GM18505 (cell line): ENCODE data around the gene SRGAP3.
A peak's percentile ranks its signal among the peaks of the same experiment; 100 is the strongest.

Experiments
- ATAC-seq: cut with Tn5 transposase; IDR thresholded peaks from one replicate; pipeline ENCODE4 v1.9.1; 2021; ENCODE audit not compliant: unreplicated experiment
- POLR2A ChIP-seq: IDR thresholded peaks from 4 replicates; pipeline ENCODE4 v1.6.1; 2011; ENCODE audit warnings: borderline replicate concordance; ENCODE audit not compliant: insufficient read depth, insufficient read length; ENCODE audit errors: extremely low read depth

SRGAP3 gene

GRCh38 chr3:9165421-9165820, 84.0 kb downstream of the SRGAP3 start:
- no peak for TF ChIP-seq POLR2A
- no peak for ATAC-seq

DNA sequence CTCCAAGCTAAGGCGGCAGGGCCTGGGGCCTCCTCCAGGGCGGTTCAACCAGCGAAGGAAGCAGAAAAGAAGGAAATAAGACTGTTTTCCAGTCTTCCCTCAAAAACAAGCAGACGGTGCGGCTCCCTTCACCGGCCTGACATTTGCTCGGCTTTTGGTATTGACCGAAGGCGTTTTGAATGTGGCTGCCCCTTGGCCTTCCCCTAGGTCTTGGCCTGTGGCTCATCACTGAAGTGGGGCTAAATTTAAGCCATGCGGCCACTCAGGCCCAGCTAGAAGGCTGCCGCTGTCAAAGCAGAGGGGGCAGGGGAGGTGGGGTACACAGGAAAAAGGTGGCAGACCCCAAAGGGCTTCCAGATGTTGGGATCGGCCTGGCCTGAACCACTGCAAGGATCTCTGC, 86.2 kb downstream of the SRGAP3 start:
- no peak for TF ChIP-seq POLR2A
- ATAC-seq = no peak

DNA sequence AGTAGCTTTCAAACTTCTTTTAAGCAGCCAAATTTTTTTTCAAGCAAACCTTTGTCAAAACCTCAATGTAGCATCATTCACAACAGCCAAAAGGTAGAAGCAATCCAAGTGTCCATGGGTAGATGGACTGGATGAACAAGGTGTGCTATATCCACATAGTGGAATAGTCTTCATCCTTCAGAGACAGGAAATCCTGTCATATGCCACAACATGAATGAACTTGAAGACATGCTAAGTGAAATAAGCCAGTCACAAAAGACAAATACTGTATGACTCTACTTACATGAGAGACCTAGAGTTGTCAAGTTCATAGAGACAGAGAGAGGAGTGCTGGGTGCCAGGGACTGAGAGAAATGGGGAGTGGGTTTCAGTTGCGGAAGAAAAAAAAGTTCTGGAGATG, 87.6 kb downstream of the SRGAP3 start:
- no peak for TF ChIP-seq POLR2A
- no peak for ATAC-seq

- no peak for TF ChIP-seq POLR2A
- ATAC-seq = no peak
Measured at GRCh38 chr3:9161298-9161697, 88.1 kb downstream of the SRGAP3 start.

- no peak for TF ChIP-seq POLR2A
- no peak for ATAC-seq
Measured at GRCh38 chr3:9158865-9159630, 90.4 kb downstream of the SRGAP3 start.

DNA sequence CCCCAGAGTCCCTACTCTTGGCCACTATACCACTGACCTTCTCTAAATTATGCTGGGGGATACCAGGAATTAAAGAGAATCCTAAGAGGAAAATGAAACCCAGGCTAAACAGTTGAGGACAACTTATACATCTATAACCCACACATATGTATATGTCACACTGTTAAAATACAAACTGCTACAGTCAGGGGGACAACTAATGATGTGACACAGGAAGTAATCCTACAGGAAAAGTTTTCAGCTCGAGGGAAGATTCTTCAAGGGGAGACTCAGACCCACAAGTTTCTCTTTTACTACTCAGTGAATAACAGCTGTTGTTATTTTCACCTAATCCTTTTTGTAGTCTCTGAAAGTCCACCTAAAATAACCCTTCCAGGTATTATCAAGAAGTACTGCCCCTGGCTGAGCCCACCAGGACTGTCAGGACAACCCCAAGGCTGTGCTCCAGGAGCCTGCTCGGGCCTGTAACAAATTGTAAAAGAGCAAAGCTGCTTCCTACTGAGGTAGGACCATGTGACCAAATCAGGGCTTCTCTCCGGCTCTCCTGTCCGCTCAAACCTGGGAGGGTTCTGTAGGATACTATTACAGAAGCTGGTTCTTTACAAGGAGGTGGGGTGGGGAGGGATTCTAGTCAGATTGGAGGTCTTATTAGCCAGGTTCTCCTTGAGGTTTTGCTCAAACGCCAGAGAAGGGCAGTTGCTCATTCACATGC, 91.6 kb downstream of the SRGAP3 start:
- no peak for TF ChIP-seq POLR2A

GRCh38 chr3:9156604-9157003, 92.8 kb downstream of the SRGAP3 start:
- no peak for TF ChIP-seq POLR2A
- no peak for ATAC-seq

More for the DNA sequence above, 91.6 kb downstream of the SRGAP3 start:
- no peak for ATAC-seq

- no peak for ATAC-seq
- TF ChIP-seq POLR2A = no peak
Measured at GRCh38 chr3:9155028-9155427, 94.4 kb downstream of the SRGAP3 start.

- TF ChIP-seq POLR2A = no peak
- ATAC-seq = no peak
Measured at GRCh38 chr3:9153904-9154619, 95.4 kb downstream of the SRGAP3 start.

GRCh38 chr3:9151240-9151639, 98.2 kb downstream of the SRGAP3 start:
- no peak for ATAC-seq
- TF ChIP-seq POLR2A = no peak

DNA sequence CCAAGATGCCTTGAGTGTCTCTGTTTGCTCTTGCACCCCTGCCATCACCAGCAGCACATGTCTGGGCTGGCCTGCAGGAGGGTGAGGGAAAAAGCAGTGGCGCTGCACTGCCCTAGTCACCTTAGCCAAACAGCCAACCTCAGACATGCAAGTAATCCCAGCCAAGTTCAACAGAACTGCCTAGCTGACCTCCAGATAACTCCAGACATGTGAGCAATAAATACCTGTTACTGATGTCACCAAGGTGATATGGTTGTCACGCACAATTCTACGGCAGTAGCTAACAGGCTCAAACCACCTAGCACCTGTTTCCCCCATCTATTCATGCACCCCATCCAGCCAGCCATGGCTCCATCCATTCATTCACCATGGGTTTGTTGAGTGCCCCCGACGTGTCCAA, 99.9 kb downstream of the SRGAP3 start:
- no peak for TF ChIP-seq POLR2A
- ATAC-seq = no peak

GRCh38 chr3:9147896-9148266, 101.6 kb downstream of the SRGAP3 start:
- no peak for ATAC-seq
- no peak for TF ChIP-seq POLR2A

GRCh38 chr3:9147215-9147895, 102.1 kb downstream of the SRGAP3 start:
- TF ChIP-seq POLR2A = no peak
- peak; percentile 81 for ATAC-seq

- ATAC-seq = peak; percentile 47
- no peak for TF ChIP-seq POLR2A
Measured at GRCh38 chr3:9146367-9147071, 102.9 kb downstream of the SRGAP3 start.

DNA sequence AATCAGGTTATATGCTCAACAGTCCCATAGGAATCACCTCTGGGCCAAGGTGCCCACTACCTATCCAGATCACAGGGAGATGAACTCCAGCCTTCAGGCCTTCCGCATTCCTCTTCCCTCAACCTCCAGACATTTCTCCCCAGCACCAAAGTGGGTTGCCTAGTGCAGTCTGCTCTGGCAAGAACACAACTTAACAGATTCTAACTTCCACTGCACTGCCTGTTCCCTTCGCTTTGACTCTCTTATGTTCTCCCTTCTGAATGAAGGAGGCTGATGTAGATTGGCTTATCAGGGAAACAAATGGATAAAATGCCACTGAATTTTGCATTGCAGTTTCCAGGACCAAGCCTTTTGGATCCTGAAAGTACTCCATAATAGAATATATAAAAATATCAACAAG, 106.3 kb downstream of the SRGAP3 start:
- no peak for ATAC-seq
- TF ChIP-seq POLR2A = no peak
